GM21576 (cell line): ENCODE results near the gene FBXO31.

Source experiments
- ATAC-seq: cut with Tn5 transposase; IDR thresholded peaks from one replicate; pipeline ENCODE4 v1.9.1; 2021; ENCODE audit warnings: mild to moderate bottlenecking, moderate library complexity; ENCODE audit not compliant: unreplicated experiment

The FBXO31 gene

GRCh38 chr16:87316923-87317749 is 66.4 kb downstream of the FBXO31 start, which contains the start of gene C16orf95:
TSS of gene C16orf95 (minus strand) at chr16:87317392. CDS start at chr16:87317242, 150 bp downstream.
- ATAC-seq, result peak; percentile 90

GRCh38 chr16:87316450-87316922 is 67.1 kb downstream of the FBXO31 start:
- no peak for ATAC-seq

GRCh38 chr16:87314990-87315420 is 68.6 kb downstream of the FBXO31 start:
- no peak for ATAC-seq

GRCh38 chr16:87312008-87312407 is 71.6 kb downstream of the FBXO31 start:
- ATAC-seq, result no peak

GRCh38 chr16:87311387-87311786 is 72.2 kb downstream of the FBXO31 start:
- no peak for ATAC-seq

- ATAC-seq, result no peak
These were observed 73.0 kb downstream of the FBXO31 start for GRCh38 chr16:87310610-87311009.

- ATAC-seq, result no peak
These were observed 73.7 kb downstream of the FBXO31 start for GRCh38 chr16:87309620-87310525.

GRCh38 chr16:87308826-87309225 is 74.8 kb downstream of the FBXO31 start:
- no peak for ATAC-seq

GRCh38 chr16:87306516-87306915 is 77.1 kb downstream of the FBXO31 start:
- ATAC-seq, result no peak

- ATAC-seq, result no peak
These were observed 77.8 kb downstream of the FBXO31 start for GRCh38 chr16:87305505-87306391.

GRCh38 chr16:87304951-87305350 is 78.6 kb downstream of the FBXO31 start:
- no peak for ATAC-seq

GRCh38 chr16:87303962-87304521 is 79.5 kb downstream of the FBXO31 start:
- ATAC-seq, result no peak

- ATAC-seq, result no peak
These were observed 80.1 kb downstream of the FBXO31 start for GRCh38 chr16:87303431-87303930.

GRCh38 chr16:87298857-87299465 is 84.6 kb downstream of the FBXO31 start:
- no peak for ATAC-seq

GRCh38 chr16:87297918-87298631 is 85.5 kb downstream of the FBXO31 start:
- no peak for ATAC-seq

- no peak for ATAC-seq
These were observed 86.2 kb downstream of the FBXO31 start for GRCh38 chr16:87297407-87297806.

GRCh38 chr16:87295661-87296531 is 87.7 kb downstream of the FBXO31 start:
- no peak for ATAC-seq

- no peak for ATAC-seq
These were observed 88.3 kb downstream of the FBXO31 start for GRCh38 chr16:87295259-87295658.
